IMR-90 (cell line): ENCODE data around the gene FAM98C. TPM values are rescaled to one million over a fixed set of nuclear protein-coding genes. Genes with fewer than 3 reads are reported as not detected.

Experiments
- ATAC-seq: fragments of 200-7000 bp; cut with Tn5 transposase; 2 replicates; pipeline ENCODE4 v1.9.1; 2020; ENCODE audit warnings: low read depth, mild to moderate bottlenecking, moderate library complexity
- BruUV-seq: library from RNA; stranded (reverse); fragments of 400-500 nt; replicated peaks from 2 replicates; lab custom pipeline; 2021; lab: Mats Ljungman, UMichigan
- CTCF ChIA-PET: fragments of 300-600 bp; formaldehyde crosslinking; extraction: SDS; loops from one replicate; lab custom pipeline; 2021; ENCODE audit warnings: antibody characterized with exemption; lab: Yijun Ruan, JAX
- POLR2A ChIA-PET: fragments of 300-600 bp; sonication (Branson Sonifier 250); formaldehyde crosslinking; loops from one replicate; lab custom pipeline; 2022; ENCODE audit warnings: antibody characterized with exemption; ENCODE audit not compliant: unreplicated experiment; lab: Charles Lee
- DNase-seq: peaks from one replicate; pipeline ENCODE4 v3.0.0; 2013
- H2AFZ ChIP-seq: replicated peaks from 2 replicates; pipeline ENCODE3; 2013; ENCODE audit warnings: low read length, mild to moderate bottlenecking; ENCODE audit not compliant: poor library complexity
- H2AK5ac ChIP-seq: 2 replicates; pipeline ENCODE4 v1.6.1; 2013; ENCODE audit warnings: low read depth, low read length, inconsistent platforms
- H2AK9ac ChIP-seq: replicated peaks from 2 replicates; pipeline ENCODE3; 2013; ENCODE audit warnings: mild to moderate bottlenecking, low read depth, low read length, moderate library complexity; ENCODE audit not compliant: poor library complexity
- H2BK120ac ChIP-seq: 2 replicates; pipeline ENCODE4 v1.6.1; 2013; ENCODE audit warnings: low read depth, low read length, inconsistent platforms
- H2BK15ac ChIP-seq: 3 replicates; pipeline ENCODE4 v1.6.1; 2013; ENCODE audit warnings: low read depth, low read length, inconsistent platforms
- H2BK20ac ChIP-seq: 2 replicates; pipeline ENCODE4 v1.6.1; 2013; ENCODE audit warnings: low read depth, mild to moderate bottlenecking, inconsistent platforms, low read length, moderate library complexity
- H2BK5ac ChIP-seq: 2 replicates; pipeline ENCODE4 v1.6.1; 2013; ENCODE audit warnings: mild to moderate bottlenecking, low read depth, low read length, inconsistent platforms; ENCODE audit not compliant: poor library complexity, severe bottlenecking
- H3K14ac ChIP-seq: replicated peaks from 2 replicates; pipeline ENCODE4 v1.6.1; 2013; ENCODE audit warnings: low read depth, low read length, inconsistent platforms
- H3K18ac ChIP-seq: 2 replicates; pipeline ENCODE4 v1.6.1; 2013; ENCODE audit warnings: low read depth, low read length, control low read depth
- H3K23ac ChIP-seq: 2 replicates; pipeline ENCODE4 v1.6.1; 2013; ENCODE audit warnings: low read depth, low read length, inconsistent platforms
- H3K27ac ChIP-seq: 2 replicates; pipeline ENCODE4 v1.5.1; 2013; ENCODE audit warnings: mild to moderate bottlenecking, control low read depth, low read length; ENCODE audit not compliant: insufficient read depth
- H3K27me3 ChIP-seq: 2 replicates; pipeline ENCODE4 v1.6.1; 2013; ENCODE audit warnings: low read length; ENCODE audit not compliant: control insufficient read depth, insufficient read depth
- H3K36me3 ChIP-seq: 2 replicates; pipeline ENCODE4 v1.6.1; 2013; ENCODE audit warnings: low read length, mixed read lengths; ENCODE audit not compliant: control insufficient read depth, insufficient read depth
- H3K4ac ChIP-seq: 2 replicates; pipeline ENCODE4 v1.6.1; 2013; ENCODE audit warnings: low read depth, low read length, inconsistent platforms
- H3K4me1 ChIP-seq: 2 replicates; pipeline ENCODE4 v1.6.1; 2013; ENCODE audit warnings: low read length, mixed read lengths; ENCODE audit not compliant: control insufficient read depth, insufficient read depth
- H3K4me2 ChIP-seq: 2 replicates; pipeline ENCODE4 v1.6.1; 2013; ENCODE audit warnings: low read depth, mild to moderate bottlenecking, control low read depth, low read length, moderate library complexity
- H3K4me3 ChIP-seq: 2 replicates; pipeline ENCODE4 v1.5.1; 2013; ENCODE audit warnings: low read depth, mild to moderate bottlenecking, control low read depth, low read length, moderate library complexity; ENCODE audit not compliant: insufficient read depth
- H3K56ac ChIP-seq: 2 replicates; pipeline ENCODE4 v1.6.1; 2013; ENCODE audit warnings: low read length, inconsistent platforms; ENCODE audit not compliant: insufficient read depth; ENCODE audit errors: extremely low read depth
- H3K79me1 ChIP-seq, 2 experiments: 2 replicates each; pipeline ENCODE4 v1.6.1; 2013; ENCODE audit warnings: low read length in 2 of 2, inconsistent platforms in 1 of 2, low read depth in 1 of 2
- H3K9ac ChIP-seq: 2 replicates; pipeline ENCODE4 v1.6.1; 2013; ENCODE audit warnings: low read depth, low read length, control low read depth
- H3K9me1 ChIP-seq: 2 replicates; pipeline ENCODE4 v1.6.1; 2013; ENCODE audit warnings: low read length, inconsistent platforms; ENCODE audit not compliant: insufficient read depth
- H3K9me3 ChIP-seq: 2 replicates; pipeline ENCODE4 v1.6.1; 2013; ENCODE audit warnings: low read length; ENCODE audit not compliant: control insufficient read depth, insufficient read depth
- H4K20me1 ChIP-seq: 2 replicates; pipeline ENCODE4 v1.6.1; 2013; ENCODE audit warnings: low read length, inconsistent platforms; ENCODE audit not compliant: insufficient read depth
- H4K5ac ChIP-seq: 2 replicates; pipeline ENCODE4 v1.6.1; 2013; ENCODE audit warnings: mild to moderate bottlenecking, low read depth, low read length, control low read depth
- H4K8ac ChIP-seq, 2 experiments: 2 replicates each; pipeline ENCODE4 v1.6.1; 2013; ENCODE audit warnings: low read depth in 2 of 2, low read length in 2 of 2, control low read depth in 1 of 2, inconsistent platforms in 1 of 2
- H4K91ac ChIP-seq: 2 replicates; pipeline ENCODE4 v1.6.1; 2013; ENCODE audit warnings: low read depth, low read length, inconsistent platforms; ENCODE audit not compliant: insufficient read depth
- BHLHE40 ChIP-seq: fragments of 150-350 bp; IDR thresholded peaks from 2 replicates; pipeline ENCODE4 v1.6.1; 2016; ENCODE audit warnings: mild to moderate bottlenecking, low read depth, low read length
- WGBS, 2 experiments: methylation state at CpG; one replicate each; pipeline versions ENCODE4 v1.1.5 to v1.1.7; 2013; ENCODE audit warnings: missing lambda C conversion rate in 2 of 2; ENCODE audit not compliant: insufficient read length in 1 of 2; ENCODE audit errors: extremely low coverage in 2 of 2; 5-methylcytosine and 5-hydroxymethylcytosine counted together
- dilution Hi-C: fragments of 300-500 bp; cut with HindIII; formaldehyde crosslinking; loops from one replicate; pipeline ENCODE4 v1.14.3; 2018; ENCODE audit warnings: low sequenced_read_pairs; ENCODE audit not compliant: unreplicated experiment
- in situ Hi-C: fragments of 300-500 bp; cut with MboI; formaldehyde crosslinking; loops from 3 replicates; pipeline ENCODE4 v1.14.3; 2019; ENCODE audit warnings: low sequenced_read_pairs, inconsistent platforms, mixed read lengths
- intact Hi-C: fragments of 100-400 bp; cut with micrococcal nuclease; formaldehyde crosslinking; loops from 2 replicates; pipeline ENCODE4 v1.10.0; 2022
- polyA plus RNA-seq, 3 experiments: library from polyadenylated mRNA; depleted of rRNA; stranded (reverse); fragments of >200 nt; gene quantifications; 2 replicates each; pipeline ENCODE4 v1.2.3, GENCODE V29; 2012; ENCODE audit warnings: low replicate concordance in 1 of 3
- total RNA-seq: library from RNA; depleted of rRNA; stranded (reverse); fragments of >200 nt; gene quantifications from 2 replicates; pipeline ENCODE4 v1.2.3, GENCODE V29; 2012

FAM98C gene
- total and polyA plus RNA-seq, 2 of the 4 experiments (the other 2 are of a cell fraction): 3.6 to 17.9 TPM

GRCh38 chr19:38386300-38386970 is 16.5 kb upstream of the FAM98C start:
- POLR2A ChIA-PET: interaction anchor here (2.4 kb wide), 1 partner anchor 12 kb away, joined by 12 read pairs; the partner anchor contains the start of gene PSMD8
- peaks cover 8 to 54% of the 10 kb centered on the region in 2 experiments; a peak in 3 of 4 replicates for H3K79me1 ChIP-seq
- no peak overlapping the region for H2BK15ac ChIP-seq

More at GRCh38 chr19:38386300-38386970, 16.5 kb upstream of the FAM98C start:
- no peaks in the 10 kb centered on the region for H3K9me3 ChIP-seq
- TF ChIP-seq BHLHE40: no peak
- H2AK9ac ChIP-seq: no peak overlapping the region
- H2AFZ ChIP-seq: peak overlapping the region; percentile 90
- ATAC-seq (no peak), DNase-seq (no peak)
- H3K4ac ChIP-seq: no peak overlapping the region
- H3K27me3 ChIP-seq: no peaks in the 10 kb centered on the region
- H4K5ac ChIP-seq: no peak overlapping the region
- no peak overlapping the region for H3K23ac ChIP-seq
- H3K14ac ChIP-seq: no peak overlapping the region
- no peak overlapping the region for H3K4me2 ChIP-seq
- H3K4me1 ChIP-seq: peaks cover 2% of the 10 kb centered on the region
- no peak overlapping the region for H4K91ac ChIP-seq
- no TSS peak for BruUV-seq
- no peak overlapping the region for H2BK5ac ChIP-seq
- no peak overlapping the region for H4K8ac ChIP-seq
- 72% methylated on average over 25 of the region's 61 CpGs; no CpG with 5 or more reads in 1 of the 2 experiments for WGBS, 2 experiments
- CTCF ChIA-PET: no interaction called here
- H3K56ac ChIP-seq: no peak overlapping the region
- no peak overlapping the region for H3K9ac ChIP-seq
- no peak overlapping the region for H3K18ac ChIP-seq
- in situ Hi-C loops (no loop called here), dilution Hi-C loops (no loop called here), intact Hi-C loops (loop anchor here (5.0 kb wide), 1 partner anchor 154 kb away; no protein-coding TSS in a partner anchor)
- no peak overlapping the region for H3K4me3 ChIP-seq
- H2BK120ac ChIP-seq: no peak overlapping the region
- H2AK5ac ChIP-seq: no peak overlapping the region
- H4K20me1 ChIP-seq: peaks cover 14% of the 10 kb centered on the region
- H3K9me1 ChIP-seq: peaks cover 7% of the 10 kb centered on the region
- H2BK20ac ChIP-seq: no peak overlapping the region
- no peak overlapping the region for H3K27ac ChIP-seq
- peaks cover 29% of the 10 kb centered on the region for H3K36me3 ChIP-seq
